Kidney capillary endothelial cell (primary cell): ENCODE data around the gene RAPGEF4.
"Not testable (repeated sequence)": the region's sequence is repeated elsewhere in the genome, so short reads cannot be mapped to it uniquely, and the experiment has no call there.

Experiments used
- DNase-seq: peaks from one replicate; pipeline ENCODE4 v3.0.0-alpha.2; 2018; ENCODE audit warnings: low spot score

Gene RAPGEF4

GRCh38 chr2:172726172-172726735 lies 9.4 kb upstream of the RAPGEF4 start:
- DNase-seq, result no peak

DNA sequence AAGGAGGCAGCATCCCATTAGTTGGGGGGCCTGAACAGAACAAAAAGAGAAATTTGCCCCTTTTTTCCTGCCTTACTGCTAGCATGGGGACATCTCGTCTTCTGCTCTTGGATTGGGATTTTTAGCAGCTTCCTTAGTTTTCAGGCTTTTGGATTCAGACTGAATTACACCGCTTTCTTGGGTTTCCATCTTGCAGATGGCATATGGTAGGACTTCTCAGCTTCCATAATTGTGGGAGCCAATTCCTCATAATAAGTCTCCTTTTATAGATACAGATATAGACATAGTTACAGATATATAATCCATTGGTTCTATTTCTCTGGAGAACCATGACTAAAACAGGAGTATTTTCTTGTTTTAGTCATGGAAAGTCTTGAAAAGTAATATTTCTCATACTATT lies 5.2 kb upstream of the RAPGEF4 start:
- no peak for DNase-seq

DNA sequence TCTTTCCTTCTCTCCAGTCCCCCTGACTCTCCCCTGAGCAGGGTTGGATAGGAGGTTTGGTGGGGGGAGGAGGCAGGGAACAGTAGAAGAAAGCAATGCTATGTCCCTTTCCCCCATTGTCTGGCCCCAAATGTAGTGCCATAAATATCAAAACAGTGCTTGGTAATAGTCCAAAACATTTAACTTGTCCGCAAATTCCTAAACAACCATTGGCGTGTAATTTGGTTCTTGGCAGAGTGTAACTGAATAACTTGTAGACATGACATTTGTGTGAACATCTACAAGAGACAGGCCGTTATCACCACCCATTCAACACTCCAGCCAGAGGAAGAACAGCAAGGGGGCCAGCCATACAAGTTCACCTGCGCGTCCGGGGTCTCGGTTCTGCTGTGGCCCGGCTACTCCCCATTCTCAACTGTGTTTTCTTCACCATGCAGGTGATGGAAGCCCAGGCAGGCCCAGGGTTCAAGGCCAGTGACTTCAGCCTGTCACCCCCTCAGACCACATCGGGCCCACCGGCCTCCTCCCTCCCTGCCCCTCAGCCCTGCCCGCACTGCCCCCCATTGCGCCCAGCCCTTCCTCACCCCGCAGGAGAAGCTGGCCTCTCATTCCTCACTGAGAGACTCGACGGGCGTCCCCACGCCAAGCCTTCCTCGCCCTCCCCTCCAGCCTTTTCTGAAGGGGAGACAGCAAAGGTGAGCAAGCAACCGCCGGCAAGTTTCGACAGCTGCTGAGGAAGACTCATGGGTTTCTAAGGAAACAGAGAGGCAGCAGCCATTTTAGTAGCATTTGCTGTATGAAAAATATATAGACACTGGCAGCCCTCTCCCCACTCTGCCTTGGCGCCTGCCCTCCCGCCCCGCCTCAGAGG lies 699 bp upstream of the RAPGEF4 start:
- DNase-seq, result no peak

DNA sequence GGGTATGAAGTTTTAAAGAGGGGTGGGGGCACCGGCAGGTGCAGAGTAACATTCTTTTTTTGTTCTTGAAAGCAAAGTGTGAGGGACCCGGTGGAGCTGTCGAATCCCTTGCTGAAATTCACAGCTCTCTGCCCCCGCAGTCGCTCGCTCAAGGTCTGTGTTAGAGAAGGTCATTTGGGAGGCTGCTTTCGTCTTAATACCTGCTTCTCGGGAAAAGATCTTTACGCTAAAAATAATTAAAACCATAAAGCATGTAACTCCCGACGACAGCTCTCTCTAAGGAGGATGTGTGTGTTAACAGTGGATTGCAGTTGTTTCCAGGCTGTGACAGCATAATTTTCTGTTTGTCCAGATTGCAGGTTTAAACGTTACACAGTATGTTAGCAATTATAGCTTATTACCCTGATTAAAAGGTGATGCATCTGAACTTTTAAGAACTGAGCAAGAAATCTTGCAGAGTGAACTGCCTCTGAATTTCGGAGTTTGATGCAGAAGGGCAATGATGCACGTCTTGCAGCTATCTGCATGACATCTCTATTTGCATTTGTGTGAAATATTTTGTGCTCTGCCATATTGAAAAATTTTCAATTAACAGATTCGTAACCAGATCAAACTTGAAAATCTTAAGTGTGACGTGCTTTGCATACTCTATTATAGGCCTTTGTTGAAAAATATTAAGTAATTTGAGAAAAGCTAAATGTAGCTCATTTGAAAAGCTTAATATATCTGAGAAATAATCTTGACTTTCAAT lies 954 bp downstream of the RAPGEF4 start:
- DNase-seq, result no peak

DNA sequence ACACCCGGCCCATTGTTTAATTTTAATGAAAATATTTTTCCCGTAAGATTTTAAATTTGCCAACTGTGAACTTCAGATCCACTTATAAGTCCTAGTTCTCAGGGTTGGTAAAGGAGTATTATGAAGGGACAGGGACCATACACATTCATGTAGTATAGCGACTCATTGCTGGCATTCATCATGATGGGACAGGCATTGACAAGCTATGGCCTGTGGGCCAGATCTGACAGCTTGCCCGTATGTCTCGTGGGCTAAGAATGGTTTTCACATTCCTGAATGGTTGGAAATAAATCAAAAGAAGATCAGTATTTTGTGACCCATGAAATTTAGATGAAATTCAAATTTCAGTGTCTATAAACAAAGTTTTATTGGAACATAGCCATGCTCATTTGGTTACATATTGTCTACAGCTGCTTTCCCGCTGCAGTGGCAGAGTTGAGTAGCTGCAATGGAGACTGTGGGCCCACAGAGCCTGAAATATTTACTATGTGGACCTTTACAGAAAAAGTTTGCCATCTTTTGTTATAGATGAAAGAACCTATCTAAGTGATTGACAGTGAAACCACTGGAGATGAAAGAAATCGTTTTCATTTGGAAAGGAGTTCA lies 4.1 kb downstream of the RAPGEF4 start:
- no peak for DNase-seq

DNA sequence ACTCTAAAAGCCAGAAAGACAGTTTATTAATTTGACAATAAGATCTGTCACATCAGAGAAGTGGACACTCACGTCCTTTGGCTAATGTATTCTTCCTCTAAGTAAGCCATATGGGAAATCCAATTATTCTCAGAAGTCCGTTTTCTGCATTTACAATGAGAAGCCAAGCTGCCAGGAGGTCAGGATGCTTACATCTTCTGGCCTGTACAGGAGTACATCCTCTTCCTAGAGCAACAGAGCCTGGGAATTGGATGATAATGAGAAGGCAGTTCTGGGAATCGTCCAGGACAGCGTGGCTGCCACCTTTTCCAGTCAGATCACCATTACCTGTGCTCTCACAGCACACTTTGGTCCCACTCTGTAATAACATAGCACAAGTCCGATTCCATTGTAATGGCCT lies 5.2 kb downstream of the RAPGEF4 start:
- no peak for DNase-seq

- DNase-seq, result no peak
These were observed 7.4 kb downstream of the RAPGEF4 start for GRCh38 chr2:172742931-172743540.

DNA sequence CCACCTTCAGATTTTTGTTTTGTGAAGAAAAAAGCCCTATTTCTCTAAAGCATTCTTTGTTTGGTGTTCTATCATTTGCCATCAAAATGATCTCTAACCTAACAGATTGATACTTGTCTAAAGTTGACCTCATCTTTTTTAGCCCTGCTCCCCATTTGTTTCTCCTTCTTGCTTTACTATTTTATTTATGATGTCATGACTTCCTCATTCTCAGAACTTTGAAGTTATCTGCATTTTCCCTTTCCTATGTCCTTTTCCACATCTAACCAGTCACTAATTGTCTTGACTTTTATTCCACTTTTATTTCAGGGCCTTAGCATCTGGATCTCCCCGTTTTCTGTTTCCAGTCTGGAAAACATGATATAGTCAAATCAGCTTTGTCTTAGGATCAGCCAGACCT lies 8.3 kb downstream of the RAPGEF4 start:
- DNase-seq, result no peak

DNA sequence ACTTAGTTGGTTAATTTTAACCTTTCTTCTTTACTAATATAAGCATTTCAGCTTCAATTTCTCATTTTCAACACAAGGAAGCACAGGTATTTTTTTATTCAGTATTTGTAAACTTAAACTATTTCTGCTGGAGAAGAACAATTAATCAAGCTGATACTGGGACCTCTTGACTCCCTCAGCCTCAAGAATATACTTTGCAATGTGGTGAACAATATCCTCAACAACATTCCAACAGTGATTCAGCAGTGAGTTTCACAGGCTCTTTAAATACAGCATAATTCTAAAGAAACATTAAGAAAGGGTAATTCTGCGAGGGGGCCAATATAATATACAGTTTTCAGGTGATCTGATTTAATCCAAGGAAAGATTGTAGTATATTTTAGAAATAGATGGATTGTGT lies 10.0 kb downstream of the RAPGEF4 start:
- peak; percentile 10 for DNase-seq

GRCh38 chr2:172748543-172748942 lies 12.9 kb downstream of the RAPGEF4 start:
- DNase-seq, result not testable (repeated sequence)

- no peak for DNase-seq
These were observed 13.7 kb downstream of the RAPGEF4 start for GRCh38 chr2:172749388-172749787.

GRCh38 chr2:172751564-172751963 lies 15.9 kb downstream of the RAPGEF4 start:
- DNase-seq, result no peak

- no peak for DNase-seq
These were observed 18.0 kb downstream of the RAPGEF4 start for GRCh38 chr2:172753610-172754009.

DNA sequence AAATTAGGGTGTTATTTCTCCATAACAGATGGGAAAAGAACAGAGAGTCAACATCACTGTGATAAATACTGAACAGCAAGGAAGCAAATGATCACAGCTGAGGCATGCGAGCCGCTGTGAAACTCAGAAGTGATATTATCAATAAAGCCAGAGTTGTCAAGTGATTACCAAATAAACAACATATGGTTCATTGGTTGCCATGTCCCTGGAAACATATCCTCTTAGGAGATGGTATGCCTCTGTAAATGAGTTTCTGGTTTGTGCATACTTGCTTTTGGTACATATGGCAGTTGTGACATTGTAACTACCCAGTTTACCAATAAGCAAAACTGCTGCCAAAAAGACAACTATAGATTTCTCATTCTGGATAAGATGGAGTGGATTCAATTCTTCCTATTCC lies 23.8 kb downstream of the RAPGEF4 start:
- no peak for DNase-seq

DNA sequence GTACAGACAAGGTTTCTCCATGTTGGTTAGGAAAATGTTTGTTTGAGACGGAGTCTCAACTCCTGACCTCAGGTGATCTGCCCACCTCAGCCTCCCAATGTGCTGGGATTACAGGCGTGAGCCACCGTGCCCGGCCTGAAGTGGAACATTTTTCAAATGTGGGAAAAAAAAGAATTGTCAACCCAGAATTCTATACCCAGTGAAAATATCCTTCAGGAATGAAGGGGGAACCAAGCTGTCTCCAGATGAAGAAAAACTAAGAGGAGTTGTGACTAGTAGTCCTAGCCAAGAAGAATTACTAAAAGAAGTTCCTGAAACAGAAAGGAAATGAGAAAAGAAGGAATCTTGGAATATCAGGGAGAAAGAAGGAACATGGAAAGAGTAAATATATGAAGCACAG lies 25.7 kb downstream of the RAPGEF4 start:
- DNase-seq, result no peak

- DNase-seq, result no peak
These were observed 26.9 kb downstream of the RAPGEF4 start for GRCh38 chr2:172762574-172762973.

DNA sequence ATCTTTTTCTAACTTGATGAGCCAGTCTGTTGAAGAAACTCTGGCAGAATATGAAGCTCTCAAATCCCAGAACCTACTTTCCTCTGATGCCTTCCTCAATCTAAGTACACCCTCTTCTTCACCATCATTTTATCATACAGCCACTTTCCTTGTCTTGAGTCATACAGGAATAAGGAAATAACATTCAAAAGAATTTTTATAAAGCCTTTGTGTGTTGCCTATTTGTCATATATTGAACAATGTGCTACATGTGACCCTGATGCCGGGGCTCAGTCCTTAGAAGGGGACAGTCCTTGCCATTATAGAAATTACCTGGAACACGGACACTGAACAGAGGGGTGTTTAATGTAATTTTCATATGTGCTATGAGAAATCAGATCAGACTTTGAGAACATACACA lies 27.4 kb downstream of the RAPGEF4 start:
- DNase-seq, result peak; percentile 65

- DNase-seq, result no peak
These were observed 30.0 kb downstream of the RAPGEF4 start for GRCh38 chr2:172765662-172766061.

GRCh38 chr2:172768401-172768800 lies 32.8 kb downstream of the RAPGEF4 start:
- no peak for DNase-seq

DNA sequence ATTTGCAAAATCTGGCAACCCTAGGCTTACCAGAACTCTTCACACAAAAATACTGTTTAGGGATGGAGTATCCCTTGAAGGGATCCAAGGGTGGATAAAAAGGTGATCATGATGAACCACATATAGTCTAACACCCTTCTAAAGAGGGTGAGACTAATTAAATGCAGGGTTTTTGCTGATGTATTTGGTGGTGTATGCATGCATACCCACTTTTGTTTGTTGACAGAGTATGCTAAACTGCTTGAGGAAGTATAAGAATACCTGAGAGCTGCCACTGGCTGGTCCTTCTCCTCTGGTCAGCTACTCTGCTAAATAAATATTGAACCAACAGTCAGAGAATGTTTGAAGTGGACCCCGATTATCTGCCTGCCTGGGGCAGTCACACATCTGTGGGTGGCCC lies 34.2 kb downstream of the RAPGEF4 start:
- no peak for DNase-seq

DNA sequence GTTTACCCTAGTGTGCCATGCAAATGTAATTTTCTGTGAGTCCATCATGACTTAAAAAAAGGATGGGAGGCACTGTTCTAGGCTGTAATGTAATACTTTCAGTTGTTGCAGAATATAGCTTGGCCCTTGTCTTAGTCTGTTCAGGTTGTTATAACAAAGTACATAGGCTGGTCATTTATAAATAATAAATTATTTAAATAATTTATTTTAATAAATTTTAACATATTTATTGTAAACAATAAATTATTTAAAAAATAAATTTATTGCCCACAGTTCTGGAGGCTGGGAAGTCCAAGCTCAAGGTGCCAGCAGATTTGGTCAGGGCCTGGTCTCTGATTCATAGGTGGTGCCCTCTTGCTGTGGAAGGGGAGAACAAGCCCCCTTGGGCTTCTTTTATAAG lies 35.2 kb downstream of the RAPGEF4 start:
- DNase-seq, result no peak

- DNase-seq, result no peak
These were observed 37.0 kb downstream of the RAPGEF4 start for GRCh38 chr2:172772633-172773032.
